GM18526 (cell line): Measurements from ENCODE around the gene C1orf232.

ENCODE experiments used
- POLR2A ChIP-seq: IDR thresholded peaks from 3 replicates; pipeline ENCODE4 v1.6.1; 2011; ENCODE audit not compliant: insufficient read length; ENCODE audit errors: extremely low read depth

The C1orf232 gene

GRCh38 chr1:26154750-26155149 is 14.0 kb downstream of the C1orf232 start:
- no peak for TF ChIP-seq POLR2A

- no peak for TF ChIP-seq POLR2A
Observed at GRCh38 chr1:26153966-26154532, 14.7 kb downstream of the C1orf232 start.

GRCh38 chr1:26148887-26149286 is 19.9 kb downstream of the C1orf232 start:
- TF ChIP-seq POLR2A: no peak

- no peak for TF ChIP-seq POLR2A
Observed at GRCh38 chr1:26145960-26146294, 22.8 kb downstream of the C1orf232 start.

GRCh38 chr1:26145041-26145959 is 23.5 kb downstream of the C1orf232 start:
- no peak for TF ChIP-seq POLR2A

- no peak for TF ChIP-seq POLR2A
Observed at GRCh38 chr1:26142159-26142558, 26.6 kb downstream of the C1orf232 start.

GRCh38 chr1:26138974-26139558 is 29.7 kb downstream of the C1orf232 start:
- TF ChIP-seq POLR2A: no peak

GRCh38 chr1:26134466-26134865 is 34.3 kb downstream of the C1orf232 start:
- no peak for TF ChIP-seq POLR2A

- TF ChIP-seq POLR2A: no peak
Observed at GRCh38 chr1:26132834-26133167, 36.0 kb downstream of the C1orf232 start.

- TF ChIP-seq POLR2A: no peak
Observed at GRCh38 chr1:26132128-26132833, 36.5 kb downstream of the C1orf232 start.

GRCh38 chr1:26130695-26131094 is 38.1 kb downstream of the C1orf232 start:
- TF ChIP-seq POLR2A: no peak

- no peak for TF ChIP-seq POLR2A
Observed at GRCh38 chr1:26129778-26130177, 39.0 kb downstream of the C1orf232 start.

GRCh38 chr1:26127235-26128163 is 41.3 kb downstream of the C1orf232 start:
- TF ChIP-seq POLR2A: no peak

GRCh38 chr1:26126321-26127084 is 42.3 kb downstream of the C1orf232 start:
- no peak for TF ChIP-seq POLR2A
